Upper lobe of left lung (tissue), 6 donors: ENCODE results near the gene LGR5. TPM values are rescaled to one million over a fixed set of nuclear protein-coding genes. Genes with fewer than 3 reads are reported as not detected.
A peak's percentile ranks its signal among the peaks of the same experiment; 100 is the strongest.

Experiments
- ATAC-seq, 2 donors: fragments of 200-7000 bp; cut with Tn5 transposase; one replicate each; pipeline ENCODE4 v1.9.1; 2022; ENCODE audit warnings: mild to moderate bottlenecking in 2 of 2, moderate library complexity in 2 of 2; ENCODE audit not compliant: low FRiP score in 2 of 2
- DNase-seq, 2 donors: peaks; one replicate each; pipeline ENCODE4 v3.0.0-alpha.2; 2019 to 2020
- H3K27ac ChIP-seq, 4 donors: fragments of 200-600 bp; sonication (generic); one replicate each; pipeline ENCODE4 v1.5.1; 2016 to 2019
- H3K27me3 ChIP-seq, 4 donors: fragments of 200-600 bp; sonication (generic); one replicate each; pipeline ENCODE4 v1.5.1; 2017 to 2019
- H3K36me3 ChIP-seq, 4 donors: fragments of 200-600 bp; sonication (generic); one replicate each; pipeline ENCODE4 v1.5.1; 2016 to 2019
- H3K4me1 ChIP-seq, 4 donors: fragments of 200-600 bp; sonication (generic); one replicate each; pipeline ENCODE4 v1.5.1; 2018 to 2019
- H3K4me3 ChIP-seq, 4 donors: fragments of 200-600 bp; sonication (generic); one replicate each; pipeline ENCODE4 v1.5.1; 2017 to 2019; ENCODE audit warnings: mild to moderate bottlenecking in 2 of 4, moderate library complexity in 1 of 4
- H3K9me3 ChIP-seq, 4 donors: fragments of 200-600 bp; sonication (generic); one replicate each; pipeline ENCODE4 v1.5.1; 2018 to 2019
- EP300 ChIP-seq, 4 donors: sonication (generic); formaldehyde crosslinking; IDR thresholded peaks; one replicate each; pipeline ENCODE4 v1.5.1; 2017; ENCODE audit warnings: antibody characterized with exemption in 4 of 4, control low read depth in 2 of 4
- POLR2A ChIP-seq, 4 donors: fragments of 450-650 bp; IDR thresholded peaks; one replicate each; pipeline ENCODE4 v1.5.1; 2016 to 2017; ENCODE audit warnings: antibody characterized with exemption in 4 of 4, mild to moderate bottlenecking in 2 of 4
- POLR2AphosphoS5 ChIP-seq, 2 donors: sonication (generic); formaldehyde crosslinking; IDR thresholded peaks; one replicate each; pipeline ENCODE4 v1.5.1; 2017; ENCODE audit warnings: antibody characterized with exemption in 2 of 2
- WGBS, 2 donors: methylation state at CpG; one replicate each; pipeline ENCODE4 v1.1.5; 2017 to 2018; 5-methylcytosine and 5-hydroxymethylcytosine counted together
- total RNA-seq, 6 donors: library from RNA; depleted of rRNA in 4 of 6; stranded (reverse); fragments of >200 nt in 4 of 6; gene quantifications; one replicate each; pipeline versions ENCODE4 v1.1.0 to v1.2.1, GENCODE V29; 2016 to 2021
- TF ChIP-seq, protein P1 (sequence below), 6 experiments: fragments of 450-650 bp in 4 of 6; fragments of 200-600 bp in 2 of 6; sonication (generic) in 2 of 6; IDR thresholded peaks; one replicate each; pipeline ENCODE4 v1.5.1; 2016 to 2019; ENCODE audit warnings: antibody characterized with exemption in 6 of 6
- donor health status: DM: no; HTN: no; CAD: no; lungs with moderate emphysema.
- donor health status: DM: no; HTN: yes; CAD: no; lungs with severe emphysema.

LGR5 gene
- total RNA-seq, 6 donors from 2014 or later: 0.27 to 1.2 (median 0.75) TPM; not detected in 2

DNA sequence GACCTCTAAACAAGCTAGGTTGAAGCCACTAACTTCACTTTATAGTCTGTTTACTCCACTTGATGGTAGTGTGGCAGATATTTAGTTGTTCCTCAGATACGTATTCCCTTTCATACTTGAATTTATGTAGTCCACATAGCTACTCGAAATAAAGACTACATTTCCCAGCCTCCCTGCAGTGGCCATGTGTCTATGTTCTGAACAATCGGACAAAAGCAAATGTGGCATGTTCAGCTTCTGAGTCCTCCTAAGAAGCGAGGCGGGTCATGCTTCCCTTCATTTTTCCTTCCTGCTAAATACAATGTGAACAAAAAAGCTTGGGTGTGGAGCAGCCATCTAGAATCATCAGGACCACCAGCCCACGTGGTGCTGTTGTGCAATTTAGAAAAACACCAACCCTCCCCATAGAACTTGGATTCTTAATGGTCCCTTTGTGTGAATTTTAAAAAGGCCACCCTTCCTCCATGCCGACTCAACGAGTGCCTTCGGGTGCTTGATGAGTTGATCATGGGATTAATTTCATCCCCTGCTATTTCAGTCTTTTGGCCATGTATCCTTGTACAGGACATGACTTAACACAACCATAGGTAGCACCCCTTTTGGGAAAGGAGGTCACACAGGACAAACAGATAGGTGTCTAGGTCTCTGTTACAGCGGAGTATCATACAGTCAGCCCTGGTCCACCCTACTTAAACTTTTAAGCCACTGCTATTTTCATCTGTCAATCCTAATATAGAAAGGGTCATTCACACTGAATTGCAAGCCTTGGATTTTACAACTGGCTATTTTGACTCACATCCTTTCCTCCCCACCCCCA lies 163.4 kb downstream of the LGR5 start:
- Histone ChIP-seq H3K4me3 (no peak overlapping the region), H3K27ac (no peak overlapping the region), H3K4me1 (no peaks in the 10 kb centered on the region), H3K27me3 (no peaks in the 10 kb centered on the region), H3K9me3 (no peaks in the 10 kb centered on the region), H3K36me3 (peaks cover 0 to 25% (median 12%) of the 10 kb centered on the region in 4 donors)
- no peak for DNase-seq
- TF ChIP-seq POLR2AphosphoS5 (IDR thresholded peaks at IDR 0.05) (no peak), EP300 (IDR thresholded peaks at IDR 0.05) (no peak)
- peak in 1 of 2 donors; percentile 19 for ATAC-seq
- 76% methylated on average over 10 of the region's 10 CpGs for WGBS, 2 donors

DNA sequence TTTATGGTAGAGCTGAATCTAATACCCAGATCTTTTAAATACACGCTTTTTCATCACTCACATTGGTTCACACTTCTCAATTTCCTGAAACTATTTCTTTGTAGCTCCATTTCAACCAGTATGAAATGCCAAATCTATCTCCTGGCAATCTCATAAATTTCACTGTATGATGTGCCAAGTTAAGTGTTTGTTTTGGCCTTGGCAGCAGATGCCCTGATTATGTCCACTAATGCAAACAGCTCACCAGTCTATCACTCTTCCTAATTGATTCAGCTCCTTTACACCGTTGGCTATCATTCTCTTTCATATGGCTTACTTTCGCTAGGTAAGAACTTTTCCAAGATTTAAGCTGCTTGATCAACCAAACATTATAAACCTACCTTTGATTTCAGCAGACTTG lies 165.4 kb downstream of the LGR5 start:
- Histone ChIP-seq H3K36me3 (peaks cover 0 to 46% (median 19%) of the 10 kb centered on the region in 4 donors), H3K27ac (no peak overlapping the region), H3K4me1 (no peaks in the 10 kb centered on the region), H3K4me3 (no peak overlapping the region), H3K27me3 (no peaks in the 10 kb centered on the region), H3K9me3 (no peaks in the 10 kb centered on the region)
- 84 to 89% methylated on average over 3 of the region's 3 CpGs for WGBS, 2 donors
- TF ChIP-seq, protein P1, sequence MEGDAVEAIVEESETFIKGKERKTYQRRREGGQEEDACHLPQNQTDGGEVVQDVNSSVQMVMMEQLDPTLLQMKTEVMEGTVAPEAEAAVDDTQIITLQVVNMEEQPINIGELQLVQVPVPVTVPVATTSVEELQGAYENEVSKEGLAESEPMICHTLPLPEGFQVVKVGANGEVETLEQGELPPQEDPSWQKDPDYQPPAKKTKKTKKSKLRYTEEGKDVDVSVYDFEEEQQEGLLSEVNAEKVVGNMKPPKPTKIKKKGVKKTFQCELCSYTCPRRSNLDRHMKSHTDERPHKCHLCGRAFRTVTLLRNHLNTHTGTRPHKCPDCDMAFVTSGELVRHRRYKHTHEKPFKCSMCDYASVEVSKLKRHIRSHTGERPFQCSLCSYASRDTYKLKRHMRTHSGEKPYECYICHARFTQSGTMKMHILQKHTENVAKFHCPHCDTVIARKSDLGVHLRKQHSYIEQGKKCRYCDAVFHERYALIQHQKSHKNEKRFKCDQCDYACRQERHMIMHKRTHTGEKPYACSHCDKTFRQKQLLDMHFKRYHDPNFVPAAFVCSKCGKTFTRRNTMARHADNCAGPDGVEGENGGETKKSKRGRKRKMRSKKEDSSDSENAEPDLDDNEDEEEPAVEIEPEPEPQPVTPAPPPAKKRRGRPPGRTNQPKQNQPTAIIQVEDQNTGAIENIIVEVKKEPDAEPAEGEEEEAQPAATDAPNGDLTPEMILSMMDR (IDR thresholded peaks at IDR 0.05): no peak
- TF ChIP-seq POLR2A (IDR thresholded peaks at IDR 0.05) (no peak), EP300 (IDR thresholded peaks at IDR 0.05) (no peak), POLR2AphosphoS5 (IDR thresholded peaks at IDR 0.05) (no peak)
- ATAC-seq (no peak), DNase-seq (no peak)

DNA sequence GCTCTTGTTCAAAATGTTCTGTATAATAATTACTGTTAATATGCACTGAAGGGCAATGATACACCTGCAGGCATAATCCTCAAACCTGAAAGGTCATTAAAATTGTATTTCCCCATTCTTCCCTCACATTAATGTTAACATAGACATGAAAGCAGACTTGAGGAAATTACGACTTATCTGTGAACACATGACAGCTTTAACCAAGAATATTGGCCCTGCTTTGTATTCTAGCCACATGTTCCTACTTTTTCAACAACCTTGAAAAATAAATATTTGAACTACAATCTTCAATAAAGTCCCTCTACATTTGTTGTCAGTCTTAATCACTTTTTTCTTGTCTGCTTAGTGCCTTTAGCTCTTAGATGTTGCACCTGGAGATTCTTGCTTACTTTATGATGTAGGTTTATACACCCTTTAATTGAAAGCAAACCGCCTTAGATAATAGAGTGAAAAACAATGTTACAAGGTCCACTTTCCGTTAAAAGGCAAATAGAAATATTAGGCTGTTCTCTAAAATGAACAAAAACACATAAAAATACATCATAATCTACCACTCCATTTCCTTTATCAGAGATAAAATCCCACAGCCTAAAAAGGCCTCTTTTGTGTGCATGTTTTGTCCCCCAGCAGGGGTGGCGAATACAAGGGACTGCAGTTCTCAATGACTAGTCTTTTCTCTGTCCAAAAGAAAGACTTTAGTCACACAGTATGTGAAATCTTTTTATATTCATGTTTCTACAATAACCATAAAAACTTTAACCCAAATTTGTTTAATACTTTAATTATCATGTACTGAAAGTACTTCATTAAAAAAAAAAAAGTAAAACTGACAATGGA lies 168.1 kb downstream of the LGR5 start:
- DNase-seq (no peak), ATAC-seq (no peak)
- H3K36me3 ChIP-seq: peaks cover 8 to 73% (median 34%) of the 10 kb centered on the region in 4 donors
- no peaks in the 10 kb centered on the region for H3K9me3 ChIP-seq
- TF ChIP-seq EP300 (IDR thresholded peaks at IDR 0.05): no peak
- TF ChIP-seq, protein P1 (IDR thresholded peaks at IDR 0.05): no peak
- TF ChIP-seq POLR2A (IDR thresholded peaks at IDR 0.05): no peak
- TF ChIP-seq POLR2AphosphoS5 (IDR thresholded peaks at IDR 0.05): no peak
- no peak overlapping the region for H3K4me3 ChIP-seq
- H3K4me1 ChIP-seq: no peaks in the 10 kb centered on the region
- H3K27ac ChIP-seq: no peak overlapping the region
- WGBS, 2 donors: 89% methylated on average over 4 of the region's 4 CpGs
- H3K27me3 ChIP-seq: no peaks in the 10 kb centered on the region

DNA sequence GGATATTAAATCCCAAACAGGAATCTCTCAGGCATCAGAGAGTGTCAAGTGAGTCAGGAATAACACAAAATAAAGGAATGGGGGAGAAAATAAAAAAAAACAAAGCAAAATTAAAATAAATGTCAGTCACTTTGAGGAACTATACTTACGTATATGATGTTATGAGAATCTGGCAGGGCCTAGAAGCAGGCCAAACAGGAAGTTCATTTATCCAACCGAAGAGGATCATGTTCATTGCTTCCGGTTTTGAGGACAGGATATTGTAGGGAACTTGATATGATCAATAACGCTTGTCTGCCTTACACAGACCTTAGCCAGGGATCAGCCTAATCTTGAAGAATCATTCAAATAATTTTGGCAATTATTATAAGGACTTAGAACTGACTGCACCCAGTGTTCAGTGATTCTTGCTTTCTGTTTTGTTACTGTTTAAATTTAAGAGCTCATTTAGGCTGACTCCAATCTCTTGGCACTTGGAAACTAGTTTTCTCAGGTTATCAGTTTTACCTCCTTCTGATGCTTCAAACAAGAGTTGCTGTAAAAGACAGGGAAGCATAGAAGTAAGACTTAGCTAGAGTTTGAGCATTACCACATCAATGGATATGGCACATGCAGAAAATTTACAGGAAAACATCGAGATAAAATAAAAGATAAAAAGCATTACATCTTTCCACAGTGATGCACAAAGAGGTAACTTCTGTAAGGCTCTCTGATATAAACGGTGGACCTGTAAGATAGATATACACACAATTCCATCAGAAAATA lies 170.6 kb downstream of the LGR5 start:
- peaks cover 27 to 95% (median 53%) of the 10 kb centered on the region in 4 donors for H3K36me3 ChIP-seq
- DNase-seq (no peak), ATAC-seq (no peak)
- no peaks in the 10 kb centered on the region for H3K9me3 ChIP-seq
- H3K4me3 ChIP-seq: no peak overlapping the region
- H3K27ac ChIP-seq: peak overlapping the region in 1 of 4 donors; percentile 9
- TF ChIP-seq EP300 (IDR thresholded peaks at IDR 0.05) (no peak), POLR2AphosphoS5 (IDR thresholded peaks at IDR 0.05) (no peak), POLR2A (IDR thresholded peaks at IDR 0.05) (no peak)
- TF ChIP-seq, protein P1 (IDR thresholded peaks at IDR 0.05): no peak
- WGBS, 2 donors: 61 to 64% methylated on average over 6 of the region's 6 CpGs
- no peaks in the 10 kb centered on the region for H3K27me3 ChIP-seq
- H3K4me1 ChIP-seq: no peaks in the 10 kb centered on the region
